ENCODE data around the gene LDLRAD4.

LDLRAD4 gene

DNA sequence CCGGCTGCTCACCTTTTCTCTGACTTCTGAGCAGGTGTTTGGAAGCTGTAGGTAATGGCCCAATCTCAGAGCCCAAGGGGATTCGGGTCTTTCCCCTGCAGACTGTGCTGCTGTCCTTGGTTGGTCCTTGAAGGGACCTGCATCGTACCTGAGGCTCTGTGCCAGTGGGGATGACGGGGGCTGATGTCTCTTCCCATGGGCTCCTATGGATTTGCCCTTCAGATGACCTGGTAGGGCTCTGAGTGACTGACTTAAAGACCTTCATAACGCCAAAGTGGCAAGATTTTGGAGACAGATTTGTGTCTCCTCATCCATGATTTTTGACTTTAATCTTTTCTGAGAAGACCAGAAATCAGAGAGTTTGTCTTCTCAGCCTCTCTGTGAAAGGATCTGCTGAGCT, 341.7 kb downstream of the LDLRAD4 start:
- Histone ChIP-seq H3K4me1 (ENCODE audit: control insufficient read depth, insufficient read depth, low read length) (0 out of 2 replicates have a peak, but pooled peaks cover 1% of the 10 kb centered on the region), H3K4me3 (ENCODE audit: low read length) (no peak overlapping the region), H3K27ac (ENCODE audit: low read length) (no peak overlapping the region), H3K36me3 (ENCODE audit: control insufficient read depth, insufficient read depth, low read length) (no peaks in the 10 kb centered on the region), H3K27me3 (ENCODE audit: control insufficient read depth, insufficient read depth, low read length) (no peaks in the 10 kb centered on the region), H3K9me3 (ENCODE audit: control insufficient read depth, insufficient read depth, low read length) (no peaks in the 10 kb centered on the region)
- DNase-seq (ENCODE audit: low read depth, low spot score), result no peak
- WGBS (ENCODE audit: insufficient coverage, insufficient read length), result no CpG with 5 or more reads among the region's 5 CpGs

DNA sequence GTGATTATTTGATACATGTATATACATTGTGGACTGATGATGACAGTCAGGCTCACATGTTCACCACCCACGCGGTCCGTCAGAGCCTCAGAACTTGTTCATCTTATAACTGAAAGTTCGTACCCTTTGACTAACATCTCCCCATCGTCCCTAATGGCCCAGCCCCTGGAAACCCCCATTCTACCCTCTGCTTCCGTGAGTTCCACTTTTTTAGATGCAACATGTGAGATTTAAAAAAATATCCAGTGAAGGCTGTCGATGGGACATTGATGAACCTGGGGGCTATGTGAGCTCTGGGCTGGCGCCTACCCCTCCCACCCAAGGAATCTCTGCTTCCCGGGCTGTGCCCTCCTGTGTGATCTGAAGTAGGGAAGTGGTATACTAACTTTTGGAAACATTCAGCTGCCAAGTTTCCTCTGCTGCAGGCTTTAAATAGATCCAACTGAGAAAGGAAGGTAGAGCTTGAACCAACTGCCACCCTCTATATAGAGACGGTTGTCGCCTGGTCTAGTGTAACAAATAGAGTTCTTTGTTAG, 344.0 kb downstream of the LDLRAD4 start:
- no peak for DNase-seq (ENCODE audit: low read depth, low spot score)
- Histone ChIP-seq H3K4me1 (ENCODE audit: control insufficient read depth, insufficient read depth, low read length) (0 out of 2 replicates have a peak, but pooled peaks cover 1% of the 10 kb centered on the region), H3K36me3 (ENCODE audit: control insufficient read depth, insufficient read depth, low read length) (no peaks in the 10 kb centered on the region), H3K4me3 (ENCODE audit: low read length) (no peak overlapping the region), H3K27me3 (ENCODE audit: control insufficient read depth, insufficient read depth, low read length) (no peaks in the 10 kb centered on the region), H3K9me3 (ENCODE audit: control insufficient read depth, insufficient read depth, low read length) (no peaks in the 10 kb centered on the region), H3K27ac (ENCODE audit: low read length) (no peak overlapping the region)
- no CpG with 5 or more reads among the region's 11 CpGs for WGBS (ENCODE audit: insufficient coverage, insufficient read length)

DNA sequence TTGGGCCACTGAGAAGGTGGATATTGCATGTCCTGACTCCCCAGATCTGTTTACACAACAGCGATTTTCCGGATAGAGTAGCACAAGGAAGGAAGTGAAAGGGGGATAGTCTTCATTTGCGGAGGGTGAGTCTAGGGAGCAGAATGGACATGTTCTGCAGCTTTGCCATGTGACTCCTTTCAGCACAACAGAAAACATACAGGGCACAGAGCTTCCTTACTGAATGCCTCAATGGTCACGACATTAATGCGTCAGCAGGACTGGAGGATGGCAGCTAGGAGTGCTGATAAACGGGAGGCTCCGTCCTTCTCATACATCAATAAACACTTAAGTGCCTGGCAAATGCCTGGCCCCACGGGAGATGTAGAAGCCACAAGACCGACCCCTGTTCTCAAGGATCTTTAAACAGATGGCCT, 344.8 kb downstream of the LDLRAD4 start:
- Histone ChIP-seq H3K36me3 (ENCODE audit: control insufficient read depth, insufficient read depth, low read length) (no peaks in the 10 kb centered on the region), H3K27me3 (ENCODE audit: control insufficient read depth, insufficient read depth, low read length) (no peaks in the 10 kb centered on the region), H3K9me3 (ENCODE audit: control insufficient read depth, insufficient read depth, low read length) (no peaks in the 10 kb centered on the region), H3K4me3 (ENCODE audit: low read length) (no peak overlapping the region), H3K27ac (ENCODE audit: low read length) (no peak overlapping the region), H3K4me1 (ENCODE audit: control insufficient read depth, insufficient read depth, low read length) (no peaks in the 10 kb centered on the region)
- WGBS (ENCODE audit: insufficient coverage, insufficient read length), result no CpG with 5 or more reads among the region's 9 CpGs
- DNase-seq (ENCODE audit: low read depth, low spot score), result no peak

DNA sequence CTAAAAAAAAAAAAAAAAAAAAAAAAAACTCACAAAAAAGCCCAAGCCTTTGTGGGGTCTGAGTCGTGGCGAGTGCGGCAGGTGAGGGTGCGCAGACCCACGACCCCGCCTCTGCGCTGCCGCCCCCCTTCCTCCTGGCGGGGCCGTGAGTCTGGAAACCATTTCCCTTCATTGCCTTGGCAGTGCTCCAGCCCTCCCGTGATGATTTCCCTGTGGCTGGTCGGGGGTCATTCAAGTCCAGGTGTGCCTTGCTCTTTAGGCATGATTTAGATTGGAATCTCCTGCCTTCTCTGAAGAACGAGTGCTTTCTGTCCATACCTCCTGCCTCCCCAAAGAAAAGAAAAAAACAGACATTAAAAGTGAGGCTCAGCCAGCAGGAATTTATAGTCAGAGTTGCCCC, 346.0 kb downstream of the LDLRAD4 start:
- no CpG with 5 or more reads among the region's 13 CpGs for WGBS (ENCODE audit: insufficient coverage, insufficient read length)
- H3K9me3 ChIP-seq (ENCODE audit: control insufficient read depth, insufficient read depth, low read length), result no peaks in the 10 kb centered on the region
- H3K4me3 ChIP-seq (ENCODE audit: low read length), result no peak overlapping the region
- no peak for DNase-seq (ENCODE audit: low read depth, low spot score)
- no peaks in the 10 kb centered on the region for H3K27me3 ChIP-seq (ENCODE audit: control insufficient read depth, insufficient read depth, low read length)
- no peaks in the 10 kb centered on the region for H3K4me1 ChIP-seq (ENCODE audit: control insufficient read depth, insufficient read depth, low read length)
- no peak overlapping the region for H3K27ac ChIP-seq (ENCODE audit: low read length)
- no peaks in the 10 kb centered on the region for H3K36me3 ChIP-seq (ENCODE audit: control insufficient read depth, insufficient read depth, low read length)

DNA sequence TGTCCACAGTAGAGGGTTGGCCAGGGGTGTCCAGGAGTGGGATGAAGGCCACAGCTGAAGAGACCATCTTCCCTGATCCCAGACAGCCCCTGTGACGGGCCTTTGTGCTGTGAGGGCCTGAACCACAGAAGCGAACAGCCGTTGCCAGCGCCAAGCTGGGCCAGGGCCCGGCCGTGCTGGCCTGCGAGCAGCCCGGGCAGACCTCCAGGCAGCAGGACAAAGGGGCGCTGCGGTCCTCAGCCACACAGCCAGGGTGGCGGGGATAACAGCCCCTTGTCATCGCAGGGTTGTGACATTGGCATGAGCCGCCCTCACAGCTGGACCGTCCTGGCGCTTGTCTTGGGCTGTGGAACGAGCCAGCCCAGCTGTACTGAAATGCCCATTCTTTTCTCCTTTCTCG, 346.7 kb downstream of the LDLRAD4 start:
- DNase-seq (ENCODE audit: low read depth, low spot score), result no peak
- Histone ChIP-seq H3K36me3 (ENCODE audit: control insufficient read depth, insufficient read depth, low read length) (no peaks in the 10 kb centered on the region), H3K4me1 (ENCODE audit: control insufficient read depth, insufficient read depth, low read length) (no peaks in the 10 kb centered on the region), H3K27me3 (ENCODE audit: control insufficient read depth, insufficient read depth, low read length) (no peaks in the 10 kb centered on the region), H3K4me3 (ENCODE audit: low read length) (no peak overlapping the region), H3K27ac (ENCODE audit: low read length) (no peak overlapping the region), H3K9me3 (ENCODE audit: control insufficient read depth, insufficient read depth, low read length) (no peaks in the 10 kb centered on the region)
- no CpG with 5 or more reads among the region's 17 CpGs for WGBS (ENCODE audit: insufficient coverage, insufficient read length)

DNA sequence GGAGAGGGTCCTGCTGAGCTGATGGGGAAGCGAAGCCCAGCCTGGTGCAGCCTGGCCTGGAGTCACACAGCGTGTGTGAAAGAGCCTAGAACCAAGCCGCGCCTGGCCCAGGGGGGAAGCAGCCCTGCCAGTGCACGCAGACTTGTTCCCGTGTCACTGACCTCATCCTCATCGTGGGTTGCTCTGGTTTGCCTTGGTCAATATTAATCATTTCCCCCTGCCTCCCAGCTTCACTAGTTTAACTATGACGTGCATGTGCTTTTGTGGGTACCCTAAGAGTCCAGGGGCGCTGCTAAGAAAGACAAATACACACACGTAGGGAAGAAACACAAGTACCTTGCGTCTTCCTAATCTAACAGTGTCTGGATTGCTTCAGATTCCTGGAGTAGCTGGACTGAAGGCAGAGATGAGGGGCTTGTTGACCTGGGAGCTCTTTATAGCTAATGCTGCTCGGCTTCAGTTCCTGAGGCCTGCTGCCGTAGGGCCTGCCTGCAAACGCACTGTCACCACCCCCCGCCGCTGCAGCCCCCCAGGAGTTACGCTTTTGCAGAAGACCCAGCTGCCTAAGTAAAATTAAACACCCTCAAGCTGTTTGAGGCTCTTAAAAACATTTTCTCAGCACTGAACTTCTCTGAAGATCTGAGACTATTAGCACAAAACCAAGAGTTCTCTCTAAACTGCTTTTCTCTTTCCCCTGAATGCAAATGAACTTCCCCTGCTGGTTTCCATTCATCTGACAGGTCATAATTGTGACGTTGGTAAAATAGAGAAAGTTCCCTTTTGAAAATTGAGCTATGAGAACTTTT, 348.6 kb downstream of the LDLRAD4 start:
- H3K4me1 ChIP-seq (ENCODE audit: control insufficient read depth, insufficient read depth, low read length), result no peaks in the 10 kb centered on the region
- H3K9me3 ChIP-seq (ENCODE audit: control insufficient read depth, insufficient read depth, low read length), result no peaks in the 10 kb centered on the region
- no peaks in the 10 kb centered on the region for H3K27me3 ChIP-seq (ENCODE audit: control insufficient read depth, insufficient read depth, low read length)
- H3K4me3 ChIP-seq (ENCODE audit: low read length), result no peak overlapping the region
- H3K27ac ChIP-seq (ENCODE audit: low read length), result no peak overlapping the region
- no peaks in the 10 kb centered on the region for H3K36me3 ChIP-seq (ENCODE audit: control insufficient read depth, insufficient read depth, low read length)
- DNase-seq (ENCODE audit: low read depth, low spot score), result no peak
- WGBS (ENCODE audit: insufficient coverage, insufficient read length), result no CpG with 5 or more reads among the region's 18 CpGs

DNA sequence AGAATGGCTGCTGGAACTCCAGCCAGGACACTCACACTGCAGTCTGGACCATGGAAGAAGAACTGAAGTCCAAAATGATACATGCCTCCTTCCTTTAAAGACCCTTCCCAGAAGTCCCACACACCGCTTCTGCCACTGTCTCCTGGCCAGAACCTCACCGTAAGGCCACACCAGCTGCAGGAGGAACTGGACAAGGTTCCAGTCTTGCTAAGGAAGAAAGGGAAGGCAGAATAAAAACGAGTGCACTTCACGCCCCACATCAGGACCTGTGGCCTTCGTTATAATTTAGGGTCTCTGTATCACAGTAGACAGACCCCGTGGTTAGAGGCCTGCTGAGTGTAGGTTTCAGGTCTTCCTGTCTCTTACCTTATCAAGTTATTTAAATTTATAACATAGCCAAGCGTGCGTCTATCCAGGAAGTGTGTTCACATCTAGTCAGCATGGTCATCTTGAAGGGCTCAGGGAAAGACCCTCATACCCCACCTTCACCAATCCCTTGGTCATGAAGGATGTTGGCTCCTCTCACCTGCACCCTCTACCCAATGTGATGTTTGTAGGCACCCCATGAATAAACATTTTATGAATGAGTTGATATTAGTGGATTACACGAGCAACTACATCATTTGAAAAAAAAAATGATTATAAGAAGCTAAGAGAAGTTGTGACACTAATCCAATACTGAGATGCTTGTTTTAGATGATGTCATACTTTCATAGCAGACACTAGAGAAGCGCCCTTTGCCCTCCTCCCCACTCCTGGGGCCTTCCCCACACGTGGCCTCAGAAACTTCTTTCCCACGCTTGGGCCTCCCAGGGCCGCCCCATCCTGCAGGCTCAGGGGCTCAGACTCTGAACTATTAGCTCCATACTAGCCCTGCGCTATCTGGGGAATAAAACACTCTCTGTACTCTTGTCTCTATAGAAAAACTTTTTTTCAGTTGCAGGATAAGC, 350.2 kb downstream of the LDLRAD4 start:
- DNase-seq (ENCODE audit: low read depth, low spot score), result no peak
- Histone ChIP-seq H3K36me3 (ENCODE audit: control insufficient read depth, insufficient read depth, low read length) (no peaks in the 10 kb centered on the region), H3K27me3 (ENCODE audit: control insufficient read depth, insufficient read depth, low read length) (no peaks in the 10 kb centered on the region), H3K9me3 (ENCODE audit: control insufficient read depth, insufficient read depth, low read length) (no peaks in the 10 kb centered on the region), H3K27ac (ENCODE audit: low read length) (no peak overlapping the region), H3K4me3 (ENCODE audit: low read length) (no peak overlapping the region), H3K4me1 (ENCODE audit: control insufficient read depth, insufficient read depth, low read length) (no peaks in the 10 kb centered on the region)
- no CpG with 5 or more reads among the region's 14 CpGs for WGBS (ENCODE audit: insufficient coverage, insufficient read length)

DNA sequence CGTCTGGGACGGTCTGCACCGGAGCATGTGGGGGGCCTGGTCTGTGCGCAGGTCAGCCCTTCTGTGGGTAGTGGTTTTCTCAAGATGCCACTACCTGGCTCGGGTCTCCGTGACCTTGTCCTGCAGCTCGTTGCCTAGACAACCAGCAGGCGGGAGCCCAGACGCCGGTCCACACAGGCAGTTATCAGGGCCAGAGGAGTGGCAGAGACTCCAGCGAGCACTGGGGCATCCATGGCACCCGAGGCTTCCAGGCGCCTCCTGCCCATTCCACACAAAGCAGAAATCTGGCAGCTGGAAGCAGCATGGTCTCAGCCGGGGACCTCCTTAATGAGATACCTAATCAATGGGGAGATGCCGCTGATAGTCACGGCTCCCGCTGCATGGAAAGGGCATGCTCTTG, 351.7 kb downstream of the LDLRAD4 start:
- Histone ChIP-seq H3K4me1 (ENCODE audit: control insufficient read depth, insufficient read depth, low read length) (no peaks in the 10 kb centered on the region), H3K36me3 (ENCODE audit: control insufficient read depth, insufficient read depth, low read length) (no peaks in the 10 kb centered on the region)
- no CpG with 5 or more reads among the region's 17 CpGs for WGBS (ENCODE audit: insufficient coverage, insufficient read length)

DNA sequence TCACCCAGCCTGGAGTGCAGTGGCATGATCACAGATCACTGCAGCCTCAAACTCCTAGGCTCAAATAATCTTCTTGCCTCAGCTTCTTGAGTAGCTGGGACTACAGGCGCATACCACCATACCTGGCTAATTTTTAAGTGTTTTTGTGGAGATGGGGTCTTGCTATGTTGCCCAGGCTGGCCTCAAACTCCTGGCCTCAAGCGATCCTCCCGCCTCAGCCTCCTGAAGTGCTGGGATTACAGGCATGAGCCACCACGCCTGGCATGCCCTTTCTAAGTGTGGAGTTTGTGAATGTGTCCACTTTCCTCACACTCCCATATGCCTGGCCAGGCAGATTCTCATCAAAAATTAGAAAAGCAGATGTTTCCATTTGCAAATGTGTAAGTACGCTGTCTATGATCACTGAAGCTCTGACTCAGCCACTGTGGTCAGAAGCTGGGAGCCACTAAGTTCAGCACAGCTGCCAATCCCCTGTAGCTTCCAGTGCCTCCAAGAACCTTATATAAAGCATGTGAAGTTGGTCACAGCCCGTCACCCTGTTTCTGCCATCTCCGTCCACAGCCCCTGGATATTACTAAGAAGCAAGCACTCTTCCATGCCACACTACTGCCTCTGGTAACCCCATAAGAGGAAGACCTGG, 352.4 kb downstream of the LDLRAD4 start:
- Histone ChIP-seq H3K4me1 (ENCODE audit: control insufficient read depth, insufficient read depth, low read length) (no peaks in the 10 kb centered on the region), H3K36me3 (ENCODE audit: control insufficient read depth, insufficient read depth, low read length) (no peaks in the 10 kb centered on the region), H3K4me3 (ENCODE audit: low read length) (no peak overlapping the region), H3K9me3 (ENCODE audit: control insufficient read depth, insufficient read depth, low read length) (no peaks in the 10 kb centered on the region), H3K27me3 (ENCODE audit: control insufficient read depth, insufficient read depth, low read length) (no peaks in the 10 kb centered on the region), H3K27ac (ENCODE audit: low read length) (no peak overlapping the region)
- no CpG with 5 or more reads among the region's 7 CpGs for WGBS (ENCODE audit: insufficient coverage, insufficient read length)
- DNase-seq (ENCODE audit: low read depth, low spot score), result no peak

More for the DNA sequence above, 351.7 kb downstream of the LDLRAD4 start:
- Histone ChIP-seq H3K9me3 (ENCODE audit: control insufficient read depth, insufficient read depth, low read length) (no peaks in the 10 kb centered on the region), H3K27me3 (ENCODE audit: control insufficient read depth, insufficient read depth, low read length) (no peaks in the 10 kb centered on the region), H3K4me3 (ENCODE audit: low read length) (no peak overlapping the region), H3K27ac (ENCODE audit: low read length) (no peak overlapping the region)
- DNase-seq (ENCODE audit: low read depth, low spot score), result no peak

DNA sequence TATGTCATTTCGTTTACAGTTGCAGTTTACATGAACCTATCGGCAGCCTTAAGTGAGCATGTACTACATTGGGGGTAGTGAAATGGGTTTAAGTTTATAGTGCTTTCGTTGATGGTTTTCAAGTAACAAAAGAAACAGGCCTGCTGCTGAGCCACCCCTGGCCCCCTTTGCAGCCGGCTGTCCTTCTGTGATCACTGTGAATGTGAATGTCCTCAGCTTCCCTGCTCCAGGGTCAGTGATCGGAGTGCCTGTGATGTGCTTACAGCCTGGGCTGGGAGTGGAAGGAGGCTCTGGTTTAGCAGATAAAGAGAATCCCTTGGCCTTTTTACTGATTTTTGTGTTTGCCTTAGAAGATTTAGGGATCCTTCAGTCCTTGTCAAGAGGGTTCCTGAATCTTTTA, 353.6 kb downstream of the LDLRAD4 start:
- H3K27ac ChIP-seq (ENCODE audit: low read length), result no peak overlapping the region
- H3K4me1 ChIP-seq (ENCODE audit: control insufficient read depth, insufficient read depth, low read length), result no peaks in the 10 kb centered on the region
- no peaks in the 10 kb centered on the region for H3K36me3 ChIP-seq (ENCODE audit: control insufficient read depth, insufficient read depth, low read length)
- no peaks in the 10 kb centered on the region for H3K27me3 ChIP-seq (ENCODE audit: control insufficient read depth, insufficient read depth, low read length)
- H3K4me3 ChIP-seq (ENCODE audit: low read length), result no peak overlapping the region
- no CpG with 5 or more reads among the region's 5 CpGs for WGBS (ENCODE audit: insufficient coverage, insufficient read length)
- no peak for DNase-seq (ENCODE audit: low read depth, low spot score)
- no peaks in the 10 kb centered on the region for H3K9me3 ChIP-seq (ENCODE audit: control insufficient read depth, insufficient read depth, low read length)
